HL-60 (cell line): Measurements from ENCODE around the gene AVPI1.

ENCODE experiments used
- POLR2AphosphoS5 ChIP-seq: IDR thresholded peaks from 2 replicates; pipeline ENCODE4 v1.6.1; 2012; ENCODE audit warnings: low read depth
- REST ChIP-seq: IDR thresholded peaks from 2 replicates; pipeline ENCODE4 v1.6.1; 2012; ENCODE audit warnings: low read depth; ENCODE audit not compliant: insufficient replicate concordance
- SPI1 ChIP-seq: IDR thresholded peaks from 2 replicates; pipeline ENCODE4 v1.6.1; 2012; ENCODE audit warnings: low read depth, mild to moderate bottlenecking, borderline replicate concordance
- TF ChIP-seq, protein P1 (sequence below): IDR thresholded peaks from one replicate; pipeline ENCODE4 v1.5.1; 2011; ENCODE audit warnings: low read length, control low read depth, inconsistent platforms; ENCODE audit not compliant: insufficient read depth

DNA sequence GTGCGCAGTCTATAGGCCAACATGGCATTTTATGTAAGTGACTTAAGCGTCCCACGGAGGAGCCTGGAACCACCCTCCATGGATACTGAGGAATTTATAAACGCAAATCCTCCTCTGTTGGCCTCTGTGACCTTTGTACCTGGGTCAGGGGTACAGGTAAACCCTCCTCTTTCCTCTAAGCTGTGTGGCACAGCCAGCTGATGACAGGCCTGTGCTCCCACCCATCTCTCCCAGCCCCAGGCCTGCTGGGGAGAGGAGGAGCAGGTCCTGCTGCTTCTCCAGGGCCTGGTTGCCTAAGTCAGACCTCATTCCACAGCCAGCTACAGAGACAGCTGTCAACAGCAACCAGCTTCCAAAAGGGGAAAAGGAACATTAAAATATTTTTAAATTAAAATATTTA is 5.0 kb downstream of the AVPI1 start:
- TF ChIP-seq, protein P1, sequence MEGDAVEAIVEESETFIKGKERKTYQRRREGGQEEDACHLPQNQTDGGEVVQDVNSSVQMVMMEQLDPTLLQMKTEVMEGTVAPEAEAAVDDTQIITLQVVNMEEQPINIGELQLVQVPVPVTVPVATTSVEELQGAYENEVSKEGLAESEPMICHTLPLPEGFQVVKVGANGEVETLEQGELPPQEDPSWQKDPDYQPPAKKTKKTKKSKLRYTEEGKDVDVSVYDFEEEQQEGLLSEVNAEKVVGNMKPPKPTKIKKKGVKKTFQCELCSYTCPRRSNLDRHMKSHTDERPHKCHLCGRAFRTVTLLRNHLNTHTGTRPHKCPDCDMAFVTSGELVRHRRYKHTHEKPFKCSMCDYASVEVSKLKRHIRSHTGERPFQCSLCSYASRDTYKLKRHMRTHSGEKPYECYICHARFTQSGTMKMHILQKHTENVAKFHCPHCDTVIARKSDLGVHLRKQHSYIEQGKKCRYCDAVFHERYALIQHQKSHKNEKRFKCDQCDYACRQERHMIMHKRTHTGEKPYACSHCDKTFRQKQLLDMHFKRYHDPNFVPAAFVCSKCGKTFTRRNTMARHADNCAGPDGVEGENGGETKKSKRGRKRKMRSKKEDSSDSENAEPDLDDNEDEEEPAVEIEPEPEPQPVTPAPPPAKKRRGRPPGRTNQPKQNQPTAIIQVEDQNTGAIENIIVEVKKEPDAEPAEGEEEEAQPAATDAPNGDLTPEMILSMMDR, result no peak
- TF ChIP-seq REST (no peak), POLR2AphosphoS5 (no peak), SPI1 (no peak)
